ENCODE measurements around the gene KRT27.
"Not testable (repeated sequence)": the region's sequence is repeated elsewhere in the genome, so short reads cannot be mapped to it uniquely, and the experiment has no call there.

Gene KRT27

GRCh38 chr17:40782450-40782849, at the start of gene KRT27:
Gene KRT27, minus strand, starts transcription at chr17:40782550. Its CDS starts 57 bp downstream, at chr17:40782493.
- no peak for FAIRE-seq

GRCh38 chr17:40830085-40830776, 47.9 kb upstream of the KRT27 start:
- no peak for FAIRE-seq

- no peak for FAIRE-seq
These were observed 46.2 kb upstream of the KRT27 start for GRCh38 chr17:40828454-40829044.

- FAIRE-seq, result no peak
These were observed 45.5 kb upstream of the KRT27 start for GRCh38 chr17:40827746-40828453.

GRCh38 chr17:40825599-40825998, 43.2 kb upstream of the KRT27 start:
- FAIRE-seq, result no peak

GRCh38 chr17:40824015-40824832, 41.9 kb upstream of the KRT27 start:
- FAIRE-seq, result no peak

- FAIRE-seq, result no peak
These were observed 39.9 kb upstream of the KRT27 start, which contains the start of gene KRT10 for GRCh38 chr17:40822132-40822812. Gene KRT10, minus strand, starts transcription at chr17:40822614. Its CDS starts 29 bp downstream, at chr17:40822585.

GRCh38 chr17:40821536-40821935, 39.2 kb upstream of the KRT27 start:
- no peak for FAIRE-seq

GRCh38 chr17:40820228-40820838, 38.0 kb upstream of the KRT27 start:
- FAIRE-seq, result no peak

- FAIRE-seq, result no peak
These were observed 37.3 kb upstream of the KRT27 start for GRCh38 chr17:40819528-40820125.

- FAIRE-seq, result no peak
These were observed 36.6 kb upstream of the KRT27 start for GRCh38 chr17:40818733-40819527.

- FAIRE-seq, result no peak
These were observed 36.0 kb upstream of the KRT27 start for GRCh38 chr17:40818343-40818732.

- FAIRE-seq, result no peak
These were observed 34.8 kb upstream of the KRT27 start for GRCh38 chr17:40817103-40817682.

GRCh38 chr17:40816569-40816968, 34.2 kb upstream of the KRT27 start:
- FAIRE-seq, result no peak

- FAIRE-seq, result no peak
These were observed 33.0 kb upstream of the KRT27 start for GRCh38 chr17:40815381-40815780.

GRCh38 chr17:40814657-40815056, 32.3 kb upstream of the KRT27 start:
- not testable (repeated sequence) for FAIRE-seq

GRCh38 chr17:40813804-40814203, 31.5 kb upstream of the KRT27 start:
- FAIRE-seq, result no peak

GRCh38 chr17:40812639-40813038, 30.3 kb upstream of the KRT27 start:
- no peak for FAIRE-seq

GRCh38 chr17:40810494-40810893, 28.1 kb upstream of the KRT27 start:
- no peak for FAIRE-seq

GRCh38 chr17:40809721-40810421, 27.5 kb upstream of the KRT27 start:
- no peak for FAIRE-seq
